GM12875 (cell line): Measurements from ENCODE around the gene CPVL.

Experiments used
- H3K4me3 ChIP-seq: one replicate; pipeline ENCODE4 v1.5.1; 2011; ENCODE audit warnings: low read depth, low read length, control low read depth
- CTCF ChIP-seq: IDR thresholded peaks from 2 replicates; pipeline ENCODE4 v1.5.1; 2011; ENCODE audit warnings: low read depth, mild to moderate bottlenecking, control low read depth, inconsistent platforms, low read length, moderate library complexity, borderline replicate concordance; ENCODE audit not compliant: insufficient read depth

The CPVL gene

GRCh38 chr7:28999427-28999826 is 146.9 kb downstream of the CPVL start:
- H3K4me3 ChIP-seq: no peak overlapping the region
- no peak for TF ChIP-seq CTCF

DNA sequence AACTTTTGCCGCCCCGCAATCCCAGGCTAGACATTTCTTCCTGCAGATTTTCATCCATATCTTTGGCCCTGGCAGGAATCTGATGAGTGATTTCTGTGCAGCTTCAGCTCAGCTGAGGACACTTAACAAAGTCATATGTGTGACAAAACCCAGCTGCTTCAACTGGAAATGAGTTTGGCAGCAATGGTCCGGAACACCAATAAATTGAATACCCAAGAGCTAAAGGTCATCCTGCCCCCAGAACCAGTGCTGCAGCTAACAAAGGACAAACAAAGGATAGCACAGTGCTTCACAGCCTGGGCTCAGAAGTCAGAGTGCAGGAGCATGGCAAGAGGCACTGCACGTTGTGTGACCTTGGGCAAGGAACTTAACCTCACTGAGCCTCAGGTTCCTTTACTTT is 148.2 kb downstream of the CPVL start:
- TF ChIP-seq CTCF: no peak
- no peak overlapping the region for H3K4me3 ChIP-seq

DNA sequence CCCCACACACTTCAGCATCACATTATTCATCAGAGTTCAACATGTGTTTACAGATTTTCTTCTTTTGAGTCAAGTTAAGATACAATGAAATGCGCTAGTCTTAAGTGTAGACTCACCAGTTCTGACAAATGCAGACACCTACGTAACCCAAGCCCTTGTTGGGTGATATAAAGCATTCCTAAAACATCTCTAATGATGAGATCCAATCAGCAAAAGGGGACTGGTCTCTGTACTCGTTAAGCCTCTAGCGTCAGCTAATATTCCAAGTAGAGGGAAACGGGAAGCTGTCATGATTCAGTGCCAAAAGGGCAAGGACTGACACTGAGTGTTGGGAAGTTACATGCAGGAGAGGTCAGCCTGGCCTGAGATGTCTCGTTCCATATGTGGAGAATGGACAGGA is 149.5 kb downstream of the CPVL start:
- no peak for TF ChIP-seq CTCF
- no peak overlapping the region for H3K4me3 ChIP-seq

DNA sequence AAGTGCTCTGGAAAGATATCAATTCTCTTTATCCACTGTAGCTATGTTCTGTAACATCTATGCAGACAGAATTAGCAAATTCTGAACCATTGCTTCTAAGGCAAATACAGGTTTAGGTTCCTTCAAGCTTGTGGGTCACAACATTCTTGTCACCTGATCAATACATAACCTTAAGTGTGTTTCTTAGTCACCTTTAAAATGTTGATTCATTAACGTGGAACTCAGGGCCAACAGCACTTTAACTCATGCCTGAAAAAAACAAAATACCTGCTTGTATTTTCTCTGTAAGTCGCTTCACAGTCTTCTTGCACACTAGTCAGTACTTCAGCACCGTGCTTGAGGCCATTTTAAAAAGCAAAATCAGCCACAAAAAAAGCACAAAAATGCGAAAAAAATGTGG is 153.0 kb downstream of the CPVL start:
- no peak for TF ChIP-seq CTCF
- H3K4me3 ChIP-seq: no peak overlapping the region

DNA sequence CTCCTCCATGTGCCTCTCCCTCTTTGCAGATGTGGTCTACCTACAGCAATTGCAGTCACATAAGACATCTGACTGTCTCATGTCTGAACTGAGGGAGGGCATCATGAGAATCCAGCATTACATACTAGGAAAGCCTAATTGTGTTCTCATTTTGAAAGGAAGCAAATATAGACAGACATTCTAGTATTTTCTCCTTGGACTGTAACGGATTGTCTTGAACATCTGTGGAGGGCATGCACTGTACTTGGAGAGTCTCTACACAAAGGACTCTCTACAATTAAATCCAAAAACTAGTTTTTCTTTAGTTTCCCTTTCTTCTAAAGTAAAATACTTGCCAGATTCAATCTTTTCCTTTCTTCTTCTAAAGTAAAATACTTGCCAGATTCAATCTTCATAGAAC is 153.5 kb downstream of the CPVL start:
- H3K4me3 ChIP-seq: no peak overlapping the region
- no peak for TF ChIP-seq CTCF

- TF ChIP-seq CTCF: no peak
These were observed 156.0 kb downstream of the CPVL start for GRCh38 chr7:28990200-28990960.

DNA sequence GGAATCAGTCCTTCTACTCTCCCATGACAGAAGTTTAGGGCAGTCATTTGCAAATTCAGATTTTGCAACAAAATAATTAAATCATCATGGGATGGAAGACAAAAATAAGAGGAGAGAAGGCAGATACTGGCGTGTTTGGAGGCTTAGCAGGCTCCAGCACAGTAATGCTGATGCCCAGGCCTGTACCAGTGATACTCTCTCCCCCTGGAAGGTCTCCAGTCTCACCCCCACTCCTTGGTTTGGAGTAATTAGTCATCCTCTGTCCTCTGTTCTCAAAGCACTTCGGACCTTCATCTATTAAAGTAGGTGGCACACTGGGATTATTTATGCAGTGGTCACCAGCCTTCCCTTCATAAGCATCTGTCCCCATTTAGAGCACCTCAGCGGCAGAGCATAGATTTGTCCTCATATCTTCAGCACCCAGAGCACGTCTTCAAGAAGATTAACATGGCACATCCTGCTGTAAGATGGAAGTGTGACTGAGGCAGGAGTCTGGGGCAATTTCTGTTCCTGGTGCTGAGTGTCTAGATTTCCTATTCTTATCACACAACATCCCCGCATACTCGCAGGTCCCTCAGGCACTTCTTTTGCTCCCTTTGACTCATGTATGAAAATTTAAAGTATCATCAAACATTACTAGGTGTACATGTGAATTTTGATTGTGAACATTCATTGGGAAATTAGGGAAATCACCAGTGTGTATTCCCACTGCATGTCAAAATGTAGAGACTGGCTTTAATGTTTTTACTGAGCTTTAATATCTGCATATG is 156.9 kb downstream of the CPVL start:
- no peak overlapping the region for H3K4me3 ChIP-seq
- TF ChIP-seq CTCF: no peak

More at GRCh38 chr7:28990200-28990960, 156.0 kb downstream of the CPVL start:
- H3K4me3 ChIP-seq: no peak overlapping the region
